SK-N-SH (cell line): Measurements from ENCODE around the gene PDE10A. TPM values are rescaled to one million over a fixed set of nuclear protein-coding genes. Genes with fewer than 3 reads are reported as not detected.

Experiments
- CTCF ChIA-PET: fragments of 300-600, 350-600 bp; formaldehyde crosslinking; extraction: SDS; loops from one replicate; lab custom pipeline; 2021; lab: Yijun Ruan, JAX
- POLR2A ChIA-PET: fragments of 350-600 bp; sonication (Branson Sonifier 250); formaldehyde crosslinking; extraction: SDS; loops from one replicate; lab custom pipeline; 2020; ENCODE audit warnings: antibody characterized with exemption, inconsistent platforms; lab: Yijun Ruan, JAX
- DNase-seq: peaks from one replicate; pipeline ENCODE4 v3.0.0; 2012
- H2AFZ ChIP-seq: fragments of 200-600 bp; sonication (generic); 2 replicates; pipeline ENCODE4 v1.8.1; 2016; ENCODE audit warnings: antibody characterized with exemption, mild to moderate bottlenecking, low read depth
- H3F3A ChIP-seq: fragments of 200-600 bp; sonication (generic); replicated peaks from 2 replicates; pipeline ENCODE3; 2016; ENCODE audit warnings: antibody characterized with exemption, mild to moderate bottlenecking; ENCODE audit not compliant: insufficient read depth
- H3K27ac ChIP-seq, 2 experiments: fragments of 200-500 bp in 1 of 2; fragments of 200-600 bp in 1 of 2; sonication (Bioruptor generic) in 1 of 2; sonication (generic), shearing (Covaris generic) in 1 of 2; 2 replicates each; pipeline versions ENCODE4 v1.5.1 to v1.6.1; 2014 to 2016; ENCODE audit warnings: low read depth in 2 of 2, inconsistent platforms in 1 of 2, low read length in 1 of 2, mild to moderate bottlenecking in 1 of 2, mixed read lengths in 1 of 2
- H3K27me3 ChIP-seq: fragments of 200-600 bp; sonication (generic), shearing (Covaris generic); 2 replicates; pipeline ENCODE4 v1.6.1; 2016; ENCODE audit warnings: mixed run types; ENCODE audit not compliant: insufficient read depth
- H3K36me3 ChIP-seq, 2 experiments: fragments of 200-500 bp in 1 of 2; fragments of 200-600 bp in 1 of 2; sonication (Bioruptor generic) in 1 of 2; sonication (generic) in 1 of 2; replicated peaks in 1 of 2; 2 replicates each; pipeline versions ENCODE3 to v1.5.1; 2014 to 2016; ENCODE audit warnings: low read length in 1 of 2, mild to moderate bottlenecking in 1 of 2; ENCODE audit not compliant: insufficient read depth in 2 of 2, control insufficient read depth in 1 of 2
- H3K4me1 ChIP-seq, 2 experiments: fragments of 200-500 bp in 1 of 2; fragments of 200-600 bp in 1 of 2; sonication (Bioruptor generic) in 1 of 2; sonication (generic), shearing (Covaris generic) in 1 of 2; 2 replicates each; pipeline versions ENCODE4 v1.5.1 to v1.6.1; 2014 to 2016; ENCODE audit warnings: low read depth in 1 of 2, low read length in 1 of 2, mixed run types in 1 of 2; ENCODE audit not compliant: insufficient read depth in 2 of 2, control insufficient read depth in 1 of 2
- H3K4me2 ChIP-seq: fragments of 200-600 bp; sonication (generic), shearing (Covaris generic); 2 replicates; pipeline ENCODE4 v1.6.1; 2017; ENCODE audit warnings: mixed run types
- H3K4me3 ChIP-seq, 2 experiments: fragments of 200-500 bp in 1 of 2; fragments of 200-600 bp in 1 of 2; sonication (Bioruptor generic) in 1 of 2; sonication (generic), shearing (Covaris generic) in 1 of 2; 2 replicates each; pipeline versions ENCODE4 v1.5.1 to v1.8.1; 2014 to 2016; ENCODE audit warnings: low read depth in 2 of 2, inconsistent platforms in 1 of 2, low read length in 1 of 2, mild to moderate bottlenecking in 1 of 2, mixed read lengths in 1 of 2, moderate library complexity in 1 of 2
- H3K79me2 ChIP-seq: fragments of 200-600 bp; sonication (generic); 2 replicates; pipeline ENCODE4 v1.8.1; 2017; ENCODE audit warnings: mild to moderate bottlenecking; ENCODE audit not compliant: insufficient read depth
- H3K9ac ChIP-seq: fragments of 200-600 bp; sonication (generic); 2 replicates; pipeline ENCODE4 v1.6.1; 2017; ENCODE audit warnings: mixed run types
- H3K9me2 ChIP-seq: fragments of 200-600 bp; sonication (generic); 2 replicates; pipeline ENCODE4 v1.6.1; 2017; ENCODE audit warnings: mixed run types
- H3K9me3 ChIP-seq: fragments of 200-600 bp; sonication (generic); 2 replicates; pipeline ENCODE4 v1.6.1; 2017; ENCODE audit warnings: mixed run types, mild to moderate bottlenecking, moderate library complexity
- H4K20me1 ChIP-seq: fragments of 200-600 bp; sonication (generic); 2 replicates; pipeline ENCODE4 v1.6.1; 2017; ENCODE audit warnings: mild to moderate bottlenecking, mixed run types; ENCODE audit not compliant: insufficient read depth
- EZH2phosphoT487 ChIP-seq: fragments of 200-600 bp; sonication (generic); IDR thresholded peaks from 2 replicates; pipeline ENCODE4 v1.6.1; 2017; ENCODE audit warnings: low read depth, mixed run types, mild to moderate bottlenecking, antibody characterized with exemption, moderate library complexity, borderline replicate concordance
- FOXM1 ChIP-seq: IDR thresholded peaks from 2 replicates; pipeline ENCODE4 v1.4.0; 2012; ENCODE audit warnings: low read depth, mild to moderate bottlenecking
- GABPA ChIP-seq: IDR thresholded peaks from 2 replicates; pipeline ENCODE4 v1.4.0; 2012; ENCODE audit warnings: low read depth, mild to moderate bottlenecking
- JUND ChIP-seq: IDR thresholded peaks from 2 replicates; pipeline ENCODE4 v1.4.0; 2012
- MEF2A ChIP-seq: IDR thresholded peaks from 2 replicates; pipeline ENCODE4 v1.4.0; 2012; ENCODE audit warnings: low read depth, borderline replicate concordance
- NFIC ChIP-seq: IDR thresholded peaks from 2 replicates; pipeline ENCODE4 v1.4.0; 2012; ENCODE audit warnings: borderline replicate concordance
- POLR2AphosphoS5 ChIP-seq: IDR thresholded peaks from 2 replicates; pipeline ENCODE4 v1.6.1; 2012; ENCODE audit warnings: low read depth, low read length
- RAD21 ChIP-seq: IDR thresholded peaks from 2 replicates; pipeline ENCODE4 v1.6.1; 2012; ENCODE audit warnings: mild to moderate bottlenecking, low read length
- RCOR1 ChIP-seq: fragments of 150-350 bp; IDR thresholded peaks from 2 replicates; pipeline ENCODE4 v1.6.1; 2017; ENCODE audit warnings: antibody characterized with exemption, low read length
- RFX5 ChIP-seq: IDR thresholded peaks from 2 replicates; pipeline ENCODE4 v1.6.1; 2012; ENCODE audit warnings: mild to moderate bottlenecking, improper control_type of control experiment, low read length
- SIN3A ChIP-seq: IDR thresholded peaks from 2 replicates; pipeline ENCODE4 v1.6.1; 2012; ENCODE audit warnings: low read depth, mild to moderate bottlenecking, low read length, moderate library complexity, borderline replicate concordance
- USF1 ChIP-seq: IDR thresholded peaks from 2 replicates; pipeline ENCODE4 v1.4.0; 2012; ENCODE audit warnings: low read depth, borderline replicate concordance
- YY1 ChIP-seq: IDR thresholded peaks from 2 replicates; pipeline ENCODE4 v1.4.0; 2012; ENCODE audit warnings: low read depth, mild to moderate bottlenecking
- WGBS: methylation state at CpG from one replicate; pipeline ENCODE4 v1.1.6; 2017; ENCODE audit warnings: low lambda C conversion rate; 5-methylcytosine and 5-hydroxymethylcytosine counted together
- polyA plus RNA-seq, 3 experiments: library from polyadenylated mRNA; depleted of rRNA; stranded (reverse); fragments of >200 nt; gene quantifications; 2 replicates each; pipeline ENCODE4 v1.2.3, GENCODE V29; 2012
- TF ChIP-seq, protein P1 (sequence below): fragments of 150-350 bp; IDR thresholded peaks from 2 replicates; pipeline ENCODE4 v1.6.1; 2016; ENCODE audit warnings: mild to moderate bottlenecking, low read depth, low read length
- TF ChIP-seq, protein P2 (sequence below): IDR thresholded peaks from 2 replicates; pipeline ENCODE4 v1.4.0; 2012; ENCODE audit warnings: low read depth
- TF ChIP-seq, protein P3 (sequence below): fragments of 200-600 bp; sonication (generic); IDR thresholded peaks from 2 replicates; pipeline ENCODE4 v1.6.1; 2017; ENCODE audit warnings: antibody characterized with exemption, mild to moderate bottlenecking, moderate library complexity
- TF ChIP-seq, protein P4 (sequence below): IDR thresholded peaks from 2 replicates; pipeline ENCODE4 v1.6.1; 2012; ENCODE audit warnings: mild to moderate bottlenecking, low read depth, low read length, moderate library complexity

The PDE10A gene
- polyA plus RNA-seq, 1 of the 3 experiments (the other 2 are of a cell fraction) = 0.43 TPM

DNA sequence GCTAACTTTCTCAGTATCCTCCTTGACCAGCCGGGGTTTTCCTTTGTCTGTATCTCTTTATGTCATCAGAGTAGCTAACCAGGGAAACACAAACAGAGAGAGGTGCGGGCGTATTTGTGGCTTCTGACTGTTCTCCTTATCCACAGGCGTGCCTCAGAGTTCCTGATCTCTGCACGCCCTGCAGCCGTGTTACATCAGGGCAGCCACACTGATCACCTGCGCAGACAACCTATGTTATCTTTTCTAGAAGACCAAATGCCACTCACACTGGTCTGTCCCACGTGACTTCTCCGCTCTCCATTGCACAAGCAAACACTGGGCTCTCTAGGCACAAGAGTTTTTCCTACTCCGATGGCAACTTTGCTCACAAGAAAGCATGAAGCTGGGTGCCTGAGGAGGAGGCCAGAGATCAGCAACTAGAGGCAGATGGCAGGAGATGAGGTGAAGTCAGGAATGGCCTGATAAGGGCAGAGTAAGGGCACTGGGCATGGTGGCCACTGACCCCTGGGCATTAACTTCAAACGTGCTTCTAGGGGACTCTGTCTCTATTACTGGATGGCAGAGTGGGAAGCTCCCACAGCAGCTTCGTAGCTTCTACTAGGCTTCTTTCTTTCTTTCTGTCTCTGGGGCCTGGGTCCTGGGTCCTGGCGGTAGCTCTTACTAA, 4.5 kb downstream of the PDE10A start:
- Histone ChIP-seq H3K27ac (no peak overlapping the region), H3K9me3 (no peaks in the 10 kb centered on the region), H3K79me2 (no peaks in the 10 kb centered on the region), H3K36me3 (no peaks in the 10 kb centered on the region)
- DNase-seq = no peak
- no peak for TF ChIP-seq POLR2AphosphoS5
- TF ChIP-seq, all 33 proteins: peak for 0
- Histone ChIP-seq H3K27me3 (peaks cover 28% of the 10 kb centered on the region), H3K4me3 (no peak overlapping the region), H3K9me2 (no peaks in the 10 kb centered on the region), H3K4me2 (no peak overlapping the region), H3K9ac (no peak overlapping the region), H3F3A (no peaks in the 10 kb centered on the region), H3K4me1 (peaks cover 0 to under 1% of the 10 kb centered on the region in 2 experiments; a peak in 1 of 4 replicates), H2AFZ (no peak overlapping the region), H4K20me1 (no peaks in the 10 kb centered on the region)
- WGBS = 77% methylated on average over 13 of the region's 13 CpGs
- POLR2A ChIA-PET = no interaction called here
- CTCF ChIA-PET = interaction anchor here (0.9 to 2.0 kb wide), 4 partner anchors 11 to 219 kb away, joined by 4 to 8 read pairs (median 4); no protein-coding TSS in a partner anchor

- WGBS = 77% methylated on average over 5 of the region's 5 CpGs
- no peaks in the 10 kb centered on the region for H3K9me3 ChIP-seq
- no peak overlapping the region for H3K27ac ChIP-seq
- no peaks in the 10 kb centered on the region for H3K9me2 ChIP-seq
- CTCF ChIA-PET = interaction anchor here (0.9 to 1.8 kb wide), 2 partner anchors 10 to 193 kb away, joined by 4 to 5 read pairs; no protein-coding TSS in a partner anchor
- H3K36me3 ChIP-seq = no peaks in the 10 kb centered on the region
- DNase-seq = no peak
- no peak overlapping the region for H2AFZ ChIP-seq
- H4K20me1 ChIP-seq = no peaks in the 10 kb centered on the region
- no peaks in the 10 kb centered on the region for H3F3A ChIP-seq
- peaks cover 23% of the 10 kb centered on the region for H3K27me3 ChIP-seq
- no peak overlapping the region for H3K9ac ChIP-seq
- H3K4me2 ChIP-seq = no peak overlapping the region
- H3K79me2 ChIP-seq = no peaks in the 10 kb centered on the region
- POLR2A ChIA-PET = no interaction called here
- H3K4me3 ChIP-seq = no peak overlapping the region
- no peaks in the 10 kb centered on the region; a peak in 1 of 4 replicates for H3K4me1 ChIP-seq
- no peak for TF ChIP-seq RFX5
- no peak for TF ChIP-seq RCOR1
- no peak for TF ChIP-seq SIN3A
- TF ChIP-seq, protein P1, sequence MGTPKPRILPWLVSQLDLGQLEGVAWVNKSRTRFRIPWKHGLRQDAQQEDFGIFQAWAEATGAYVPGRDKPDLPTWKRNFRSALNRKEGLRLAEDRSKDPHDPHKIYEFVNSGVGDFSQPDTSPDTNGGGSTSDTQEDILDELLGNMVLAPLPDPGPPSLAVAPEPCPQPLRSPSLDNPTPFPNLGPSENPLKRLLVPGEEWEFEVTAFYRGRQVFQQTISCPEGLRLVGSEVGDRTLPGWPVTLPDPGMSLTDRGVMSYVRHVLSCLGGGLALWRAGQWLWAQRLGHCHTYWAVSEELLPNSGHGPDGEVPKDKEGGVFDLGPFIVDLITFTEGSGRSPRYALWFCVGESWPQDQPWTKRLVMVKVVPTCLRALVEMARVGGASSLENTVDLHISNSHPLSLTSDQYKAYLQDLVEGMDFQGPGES = no peak
- no peak for TF ChIP-seq GABPA
- TF ChIP-seq EZH2phosphoT487 = no peak
- no peak for TF ChIP-seq JUND
- TF ChIP-seq, protein P2, sequence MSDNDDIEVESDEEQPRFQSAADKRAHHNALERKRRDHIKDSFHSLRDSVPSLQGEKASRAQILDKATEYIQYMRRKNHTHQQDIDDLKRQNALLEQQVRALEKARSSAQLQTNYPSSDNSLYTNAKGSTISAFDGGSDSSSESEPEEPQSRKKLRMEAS = no peak
- TF ChIP-seq POLR2AphosphoS5 = no peak
- TF ChIP-seq USF1 = no peak
- TF ChIP-seq, protein P3, sequence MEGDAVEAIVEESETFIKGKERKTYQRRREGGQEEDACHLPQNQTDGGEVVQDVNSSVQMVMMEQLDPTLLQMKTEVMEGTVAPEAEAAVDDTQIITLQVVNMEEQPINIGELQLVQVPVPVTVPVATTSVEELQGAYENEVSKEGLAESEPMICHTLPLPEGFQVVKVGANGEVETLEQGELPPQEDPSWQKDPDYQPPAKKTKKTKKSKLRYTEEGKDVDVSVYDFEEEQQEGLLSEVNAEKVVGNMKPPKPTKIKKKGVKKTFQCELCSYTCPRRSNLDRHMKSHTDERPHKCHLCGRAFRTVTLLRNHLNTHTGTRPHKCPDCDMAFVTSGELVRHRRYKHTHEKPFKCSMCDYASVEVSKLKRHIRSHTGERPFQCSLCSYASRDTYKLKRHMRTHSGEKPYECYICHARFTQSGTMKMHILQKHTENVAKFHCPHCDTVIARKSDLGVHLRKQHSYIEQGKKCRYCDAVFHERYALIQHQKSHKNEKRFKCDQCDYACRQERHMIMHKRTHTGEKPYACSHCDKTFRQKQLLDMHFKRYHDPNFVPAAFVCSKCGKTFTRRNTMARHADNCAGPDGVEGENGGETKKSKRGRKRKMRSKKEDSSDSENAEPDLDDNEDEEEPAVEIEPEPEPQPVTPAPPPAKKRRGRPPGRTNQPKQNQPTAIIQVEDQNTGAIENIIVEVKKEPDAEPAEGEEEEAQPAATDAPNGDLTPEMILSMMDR = no peak
- TF ChIP-seq RAD21 = no peak
- TF ChIP-seq NFIC = no peak
- TF ChIP-seq YY1 = no peak
- no peak for TF ChIP-seq FOXM1
- no peak for TF ChIP-seq MEF2A
- TF ChIP-seq, protein P4, sequence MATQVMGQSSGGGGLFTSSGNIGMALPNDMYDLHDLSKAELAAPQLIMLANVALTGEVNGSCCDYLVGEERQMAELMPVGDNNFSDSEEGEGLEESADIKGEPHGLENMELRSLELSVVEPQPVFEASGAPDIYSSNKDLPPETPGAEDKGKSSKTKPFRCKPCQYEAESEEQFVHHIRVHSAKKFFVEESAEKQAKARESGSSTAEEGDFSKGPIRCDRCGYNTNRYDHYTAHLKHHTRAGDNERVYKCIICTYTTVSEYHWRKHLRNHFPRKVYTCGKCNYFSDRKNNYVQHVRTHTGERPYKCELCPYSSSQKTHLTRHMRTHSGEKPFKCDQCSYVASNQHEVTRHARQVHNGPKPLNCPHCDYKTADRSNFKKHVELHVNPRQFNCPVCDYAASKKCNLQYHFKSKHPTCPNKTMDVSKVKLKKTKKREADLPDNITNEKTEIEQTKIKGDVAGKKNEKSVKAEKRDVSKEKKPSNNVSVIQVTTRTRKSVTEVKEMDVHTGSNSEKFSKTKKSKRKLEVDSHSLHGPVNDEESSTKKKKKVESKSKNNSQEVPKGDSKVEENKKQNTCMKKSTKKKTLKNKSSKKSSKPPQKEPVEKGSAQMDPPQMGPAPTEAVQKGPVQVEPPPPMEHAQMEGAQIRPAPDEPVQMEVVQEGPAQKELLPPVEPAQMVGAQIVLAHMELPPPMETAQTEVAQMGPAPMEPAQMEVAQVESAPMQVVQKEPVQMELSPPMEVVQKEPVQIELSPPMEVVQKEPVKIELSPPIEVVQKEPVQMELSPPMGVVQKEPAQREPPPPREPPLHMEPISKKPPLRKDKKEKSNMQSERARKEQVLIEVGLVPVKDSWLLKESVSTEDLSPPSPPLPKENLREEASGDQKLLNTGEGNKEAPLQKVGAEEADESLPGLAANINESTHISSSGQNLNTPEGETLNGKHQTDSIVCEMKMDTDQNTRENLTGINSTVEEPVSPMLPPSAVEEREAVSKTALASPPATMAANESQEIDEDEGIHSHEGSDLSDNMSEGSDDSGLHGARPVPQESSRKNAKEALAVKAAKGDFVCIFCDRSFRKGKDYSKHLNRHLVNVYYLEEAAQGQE = no peak
These were observed 5.7 kb downstream of the PDE10A start for GRCh38 chr6:165657325-165657680.
